ENCODE data around the gene SEL1L2.

The SEL1L2 gene

GRCh38 chr20:13934992-13935894 lies 55.2 kb downstream of the SEL1L2 start:
- no peak for DNase-seq

GRCh38 chr20:13930281-13930680 lies 60.1 kb downstream of the SEL1L2 start:
- no peak for DNase-seq

- no peak for DNase-seq
Measured at GRCh38 chr20:13929836-13930235, 60.6 kb downstream of the SEL1L2 start.

- no peak for DNase-seq
Measured at GRCh38 chr20:13928901-13929300, 61.5 kb downstream of the SEL1L2 start.

- no peak for DNase-seq
Measured at GRCh38 chr20:13927171-13927570, 63.2 kb downstream of the SEL1L2 start.

- DNase-seq: no peak
Measured at GRCh38 chr20:13922241-13922640, 68.2 kb downstream of the SEL1L2 start.

GRCh38 chr20:13915284-13915683 lies 75.1 kb downstream of the SEL1L2 start:
- no peak for DNase-seq

GRCh38 chr20:13913572-13913971 lies 76.8 kb downstream of the SEL1L2 start:
- no peak for DNase-seq

DNA sequence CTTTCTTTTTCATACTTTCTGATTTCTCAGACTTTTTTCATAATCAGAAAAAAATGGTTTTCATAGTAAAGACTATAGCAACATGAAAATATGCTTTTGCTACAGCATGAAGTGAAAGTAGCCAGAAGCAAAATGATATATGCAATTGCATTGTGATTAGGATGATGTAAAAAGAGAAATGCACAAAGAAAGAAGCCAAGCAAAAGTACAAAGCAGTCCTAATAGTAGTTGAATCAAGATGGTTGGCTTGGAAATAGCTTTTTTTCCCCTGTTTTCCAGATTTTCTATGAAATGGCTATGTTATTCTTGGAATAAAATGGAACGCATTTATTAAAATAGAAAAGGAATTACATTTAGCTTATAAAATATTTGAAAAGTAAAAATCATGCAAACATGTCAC lies 77.3 kb downstream of the SEL1L2 start:
- DNase-seq: no peak

- no peak for DNase-seq
Measured at GRCh38 chr20:13910492-13910891, 79.9 kb downstream of the SEL1L2 start.

DNA sequence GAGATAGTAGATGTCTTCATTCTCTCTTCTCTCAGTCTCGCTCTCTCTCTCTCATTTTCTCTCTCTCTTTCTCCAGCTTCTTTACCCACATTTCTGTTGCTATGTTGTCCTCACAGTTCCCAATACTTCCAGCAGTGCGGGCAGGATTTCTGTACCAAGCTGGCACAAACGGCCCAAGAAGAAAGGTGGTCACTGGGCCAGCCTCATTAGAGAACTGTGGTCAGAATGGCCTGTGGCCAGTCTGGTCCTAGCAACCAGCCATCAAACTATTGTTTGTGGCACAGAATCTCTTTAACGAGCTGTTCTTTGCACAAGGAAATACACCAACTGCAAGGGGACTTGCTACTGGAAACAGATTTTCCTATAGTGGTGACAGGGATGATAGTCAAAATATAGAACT lies 81.3 kb downstream of the SEL1L2 start:
- DNase-seq: peak in 14 of 56 donors; percentile 2 to 49 (median 9)

DNA sequence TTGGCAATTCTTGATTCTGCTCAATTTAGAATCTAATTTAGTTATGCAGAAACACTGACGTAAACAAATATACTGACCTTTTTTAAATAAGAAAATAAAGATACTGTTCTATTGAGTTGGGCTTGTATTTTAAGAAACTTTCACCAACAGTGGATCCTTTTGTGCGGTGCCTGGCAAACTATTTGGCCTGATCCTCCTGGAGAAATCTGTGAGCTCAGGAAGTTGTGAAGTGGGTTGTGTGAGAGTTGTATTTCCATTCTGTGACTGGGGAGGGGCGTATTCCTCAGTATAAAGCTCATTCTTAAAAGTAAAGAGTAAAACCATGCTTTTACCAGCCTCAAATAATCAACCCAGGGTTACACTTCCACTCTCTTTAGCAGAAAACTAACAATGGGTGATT lies 85.6 kb downstream of the SEL1L2 start:
- no peak for DNase-seq

DNA sequence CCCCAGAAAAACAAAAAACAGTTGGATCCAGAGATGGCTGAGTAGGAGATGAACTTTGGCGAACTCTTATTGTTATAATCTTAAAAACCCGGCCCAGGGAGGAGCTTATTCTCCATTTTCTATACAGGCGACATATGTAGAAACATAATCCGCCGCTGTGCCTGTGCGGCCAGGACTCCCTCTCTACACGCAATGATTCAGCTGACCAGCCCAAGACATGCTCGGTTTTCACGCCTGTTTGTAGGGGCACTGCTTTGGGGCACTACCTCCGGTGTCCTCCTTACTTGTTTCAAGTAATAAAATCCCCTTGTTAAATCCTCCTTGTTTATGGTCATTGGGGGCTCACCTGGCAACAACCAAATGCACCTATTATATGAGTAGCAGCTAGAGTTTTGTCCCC lies 89.9 kb downstream of the SEL1L2 start:
- no peak for DNase-seq

- DNase-seq: no peak
Measured at GRCh38 chr20:13898012-13898612, 92.3 kb downstream of the SEL1L2 start.

DNA sequence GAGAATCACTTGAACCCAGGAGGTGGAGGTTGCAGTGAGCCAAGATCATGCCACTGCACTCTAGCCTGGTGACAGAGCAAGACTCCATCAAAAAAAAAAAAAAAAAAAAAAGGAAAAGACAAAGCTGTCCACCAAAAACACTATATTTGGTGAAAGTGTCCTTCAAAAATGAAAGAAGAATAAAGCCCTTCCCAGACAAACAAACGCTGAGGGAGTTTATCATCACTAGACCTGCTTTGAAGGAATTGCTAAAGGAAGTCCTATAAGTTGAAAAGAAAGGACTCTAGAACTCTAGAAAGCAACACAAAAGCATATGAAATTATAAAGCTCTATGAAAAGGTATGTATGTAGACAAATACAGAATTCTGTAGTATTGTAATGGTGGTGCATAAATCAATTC lies 98.8 kb downstream of the SEL1L2 start:
- no peak for DNase-seq

GRCh38 chr20:13884803-13885202 lies 105.6 kb downstream of the SEL1L2 start:
- no peak for DNase-seq

DNA sequence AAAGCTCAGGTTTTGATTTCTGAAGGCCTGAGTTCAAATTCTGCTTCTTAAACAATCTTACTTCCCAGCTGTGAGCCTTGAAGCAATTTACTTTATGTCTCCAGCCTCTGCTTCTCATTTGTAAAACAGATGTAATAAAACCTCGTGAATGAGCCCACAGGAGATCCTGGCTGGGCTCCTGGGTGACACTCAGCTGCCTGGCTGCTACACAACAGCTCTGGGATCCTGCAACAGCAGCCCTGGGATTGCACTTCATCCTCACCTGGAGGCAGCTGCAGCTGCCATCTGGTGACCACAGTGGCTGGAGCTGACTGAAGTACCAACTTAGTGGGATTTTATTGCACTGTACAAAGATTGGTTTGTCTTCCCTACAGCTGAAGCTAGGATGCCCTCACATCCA lies 107.0 kb downstream of the SEL1L2 start:
- DNase-seq: peak in 5 of 56 donors; percentile 4 to 39 (median 16)

DNA sequence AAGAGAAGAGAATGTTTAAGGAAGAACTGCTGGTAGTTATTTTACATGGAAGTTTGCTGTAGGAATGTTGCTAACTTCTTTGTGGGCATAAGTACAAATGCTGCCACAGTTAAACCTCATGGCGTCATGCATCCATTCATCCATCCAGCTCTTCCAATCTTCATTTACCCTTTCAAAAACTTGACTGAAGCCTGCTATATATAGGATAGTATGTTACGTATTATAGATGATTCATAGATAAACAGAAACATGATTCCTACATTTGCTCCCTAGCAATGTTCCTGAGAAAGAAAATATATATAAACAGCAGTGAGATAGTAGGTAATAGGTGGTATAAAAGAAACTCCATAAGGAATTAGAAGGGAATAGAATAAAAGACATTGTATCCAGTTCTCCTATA lies 111.8 kb downstream of the SEL1L2 start:
- no peak for DNase-seq

DNA sequence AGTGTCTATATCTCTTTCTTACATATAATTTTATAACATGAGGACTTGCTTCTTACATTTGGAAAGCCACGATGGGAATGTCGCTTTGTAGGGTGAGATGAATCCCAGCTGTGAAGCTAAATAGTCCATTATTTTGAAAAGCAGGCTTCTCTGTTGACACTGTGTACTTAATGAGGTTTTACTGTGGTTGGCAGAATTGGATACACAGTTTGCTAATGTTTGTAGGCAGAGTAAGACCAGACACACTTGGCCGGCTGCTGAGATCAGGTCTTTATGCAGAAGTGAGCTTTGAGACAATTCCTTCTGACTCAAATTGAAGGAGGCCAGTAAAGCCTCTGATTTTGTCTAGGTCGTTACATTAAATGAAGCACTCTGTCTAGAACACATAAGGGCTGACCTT lies 112.6 kb downstream of the SEL1L2 start:
- DNase-seq: no peak

DNA sequence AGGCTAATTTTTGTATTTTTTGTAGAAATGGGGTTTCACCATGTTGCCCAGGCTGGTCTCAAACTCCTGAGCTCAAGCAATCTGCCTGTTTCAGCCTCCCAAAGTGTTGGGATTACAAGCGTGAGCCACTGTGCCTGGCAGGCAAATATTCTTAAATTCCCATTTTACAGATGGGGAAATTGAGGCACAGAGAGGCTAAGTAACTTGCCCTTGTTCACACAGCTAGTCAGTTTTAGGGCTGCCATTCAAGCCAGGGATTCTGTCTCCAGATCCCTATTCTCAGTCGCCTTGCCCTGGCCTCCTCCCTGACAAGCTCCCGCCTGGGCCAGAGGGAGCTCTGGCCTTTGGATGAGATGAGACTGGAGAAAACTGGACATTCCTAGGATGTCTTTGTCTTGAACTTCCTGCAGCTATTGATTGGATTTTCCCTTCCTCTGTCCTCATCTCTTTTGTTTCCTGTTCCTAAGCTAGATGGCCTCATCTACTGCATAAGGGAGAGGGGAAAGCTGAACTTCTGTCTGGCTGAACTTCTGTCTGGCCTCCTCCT lies 115.1 kb downstream of the SEL1L2 start:
- DNase-seq: no peak

DNA sequence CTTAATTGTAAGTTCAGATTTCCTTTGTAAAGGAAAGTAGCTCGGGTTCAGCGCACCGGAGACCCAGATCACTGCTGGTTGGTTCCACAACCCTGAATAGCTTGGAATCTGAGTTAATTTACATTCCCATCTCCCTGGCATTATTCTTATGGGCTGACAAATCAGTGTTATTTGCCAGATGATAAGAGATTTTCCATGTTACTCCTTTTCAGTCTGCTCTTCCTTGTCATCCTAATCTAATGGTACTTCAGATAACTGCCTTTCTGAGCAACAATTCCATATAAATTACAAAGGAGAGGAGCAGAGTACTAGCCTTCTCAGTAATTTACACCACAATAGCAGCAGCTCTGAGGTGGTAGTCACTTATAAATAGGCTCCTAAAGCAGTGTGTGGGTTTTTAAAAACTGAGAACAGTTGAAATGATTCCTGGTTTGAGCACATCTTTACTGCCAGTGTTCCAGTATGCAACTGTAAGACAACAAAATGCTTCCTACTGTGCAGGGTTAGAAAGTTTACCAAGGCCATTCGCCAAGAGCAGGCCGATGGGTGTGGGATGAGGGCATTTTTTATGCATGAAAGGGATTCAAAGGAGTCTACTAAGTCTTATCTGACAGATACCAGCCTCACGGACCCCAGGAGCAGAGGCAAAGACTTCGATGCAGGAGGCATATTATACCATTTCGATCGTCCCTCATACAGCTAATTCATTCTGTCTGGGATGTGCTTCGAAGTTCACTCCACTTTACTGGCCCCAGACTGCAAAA lies 115.8 kb downstream of the SEL1L2 start:
- no peak for DNase-seq

DNA sequence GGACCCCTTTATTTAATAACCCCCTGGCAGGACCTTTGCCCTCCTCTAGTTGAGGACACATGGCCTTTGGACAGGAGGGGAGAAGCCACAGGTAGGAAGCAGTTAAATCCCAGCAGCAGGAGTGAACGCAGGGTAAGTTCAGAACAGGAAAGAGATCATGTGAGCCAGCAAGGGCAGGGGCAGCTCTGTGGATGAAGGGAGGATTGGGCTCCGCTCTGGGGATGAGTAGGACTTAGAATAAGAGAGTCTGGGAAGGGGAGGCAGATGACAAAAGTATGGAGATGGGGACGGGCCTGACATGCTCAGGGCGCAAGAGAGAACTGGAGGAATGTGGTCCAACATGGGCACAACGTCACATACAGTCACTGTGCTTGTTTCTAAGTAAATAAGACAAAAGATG lies 116.6 kb downstream of the SEL1L2 start:
- no peak for DNase-seq
